ENCODE results near the gene FGFR3.

The FGFR3 gene

GRCh38 chr4:1796486-1797204 is 3.6 kb downstream of the FGFR3 start:
- no peaks in the 10 kb centered on the region for H3K9me3 Mint-ChIP-seq
- H3K4me3 Mint-ChIP-seq, result no peak overlapping the region
- no peak for DNase-seq
- no peak overlapping the region for H3K27ac Mint-ChIP-seq
- no peaks in the 10 kb centered on the region for H3K36me3 Mint-ChIP-seq (ENCODE audit: low read depth)
- H3K4me1 Mint-ChIP-seq (ENCODE audit: low read depth), result no peaks in the 10 kb centered on the region
- H3K27me3 Mint-ChIP-seq, result peaks cover 32% of the 10 kb centered on the region

GRCh38 chr4:1797298-1797860 is 4.3 kb downstream of the FGFR3 start:
- Mint-ChIP-seq H3K4me3 (no peak overlapping the region), H3K36me3 (ENCODE audit: low read depth) (no peaks in the 10 kb centered on the region), H3K9me3 (no peaks in the 10 kb centered on the region), H3K4me1 (ENCODE audit: low read depth) (no peaks in the 10 kb centered on the region), H3K27me3 (peaks cover 32% of the 10 kb centered on the region), H3K27ac (no peak overlapping the region)
- DNase-seq, result no peak

- peaks cover 32% of the 10 kb centered on the region for H3K27me3 Mint-ChIP-seq
- no peak for DNase-seq
- no peaks in the 10 kb centered on the region for H3K4me1 Mint-ChIP-seq (ENCODE audit: low read depth)
- no peaks in the 10 kb centered on the region for H3K9me3 Mint-ChIP-seq
- H3K4me3 Mint-ChIP-seq, result no peak overlapping the region
- no peaks in the 10 kb centered on the region for H3K36me3 Mint-ChIP-seq (ENCODE audit: low read depth)
- no peak overlapping the region for H3K27ac Mint-ChIP-seq
Measured at GRCh38 chr4:1797861-1798579, 4.9 kb downstream of the FGFR3 start.

- H3K27me3 Mint-ChIP-seq, result peaks cover 32% of the 10 kb centered on the region
Measured at GRCh38 chr4:1798580-1799386, 5.7 kb downstream of the FGFR3 start.

GRCh38 chr4:1799387-1800375 is 6.6 kb downstream of the FGFR3 start:
- Mint-ChIP-seq H3K36me3 (ENCODE audit: low read depth) (no peaks in the 10 kb centered on the region), H3K4me1 (ENCODE audit: low read depth) (no peaks in the 10 kb centered on the region), H3K27ac (no peak overlapping the region), H3K27me3 (peaks cover 30% of the 10 kb centered on the region), H3K4me3 (no peak overlapping the region), H3K9me3 (no peaks in the 10 kb centered on the region)
- no peak for DNase-seq

More at GRCh38 chr4:1798580-1799386, 5.7 kb downstream of the FGFR3 start:
- Mint-ChIP-seq H3K4me1 (ENCODE audit: low read depth) (no peaks in the 10 kb centered on the region), H3K9me3 (no peaks in the 10 kb centered on the region), H3K36me3 (ENCODE audit: low read depth) (no peaks in the 10 kb centered on the region), H3K4me3 (no peak overlapping the region), H3K27ac (no peak overlapping the region)
- no peak for DNase-seq

GRCh38 chr4:1800805-1801204 is 7.7 kb downstream of the FGFR3 start:
- Mint-ChIP-seq H3K36me3 (ENCODE audit: low read depth) (no peaks in the 10 kb centered on the region), H3K4me1 (ENCODE audit: low read depth) (no peaks in the 10 kb centered on the region), H3K9me3 (no peaks in the 10 kb centered on the region), H3K27ac (no peak overlapping the region), H3K27me3 (peaks cover 26% of the 10 kb centered on the region), H3K4me3 (no peak overlapping the region)
- DNase-seq, result no peak

GRCh38 chr4:1801286-1801958 is 8.3 kb downstream of the FGFR3 start:
- Mint-ChIP-seq H3K36me3 (ENCODE audit: low read depth) (no peaks in the 10 kb centered on the region), H3K9me3 (no peaks in the 10 kb centered on the region), H3K27ac (no peak overlapping the region), H3K4me1 (ENCODE audit: low read depth) (no peaks in the 10 kb centered on the region), H3K4me3 (no peak overlapping the region), H3K27me3 (peaks cover 20% of the 10 kb centered on the region)
- no peak for DNase-seq

GRCh38 chr4:1802151-1802715 is 9.1 kb downstream of the FGFR3 start:
- no peak overlapping the region for H3K27ac Mint-ChIP-seq
- H3K27me3 Mint-ChIP-seq, result peaks cover 14% of the 10 kb centered on the region
- H3K9me3 Mint-ChIP-seq, result no peaks in the 10 kb centered on the region
- H3K36me3 Mint-ChIP-seq (ENCODE audit: low read depth), result no peaks in the 10 kb centered on the region
- H3K4me3 Mint-ChIP-seq, result no peak overlapping the region
- DNase-seq, result no peak
- no peaks in the 10 kb centered on the region for H3K4me1 Mint-ChIP-seq (ENCODE audit: low read depth)

- Mint-ChIP-seq H3K9me3 (no peaks in the 10 kb centered on the region), H3K27me3 (peaks cover 14% of the 10 kb centered on the region), H3K27ac (no peak overlapping the region), H3K4me3 (no peak overlapping the region), H3K4me1 (ENCODE audit: low read depth) (no peaks in the 10 kb centered on the region), H3K36me3 (ENCODE audit: low read depth) (no peaks in the 10 kb centered on the region)
- no peak for DNase-seq
Measured at GRCh38 chr4:1802720-1803522, 9.8 kb downstream of the FGFR3 start.

- H3K4me1 Mint-ChIP-seq (ENCODE audit: low read depth), result no peaks in the 10 kb centered on the region
- H3K9me3 Mint-ChIP-seq, result no peaks in the 10 kb centered on the region
- no peaks in the 10 kb centered on the region for H3K36me3 Mint-ChIP-seq (ENCODE audit: low read depth)
- no peak overlapping the region for H3K27ac Mint-ChIP-seq
- no peak for DNase-seq
- no peak overlapping the region for H3K4me3 Mint-ChIP-seq
- H3K27me3 Mint-ChIP-seq, result peaks cover 10% of the 10 kb centered on the region
Measured at GRCh38 chr4:1803523-1804423, 10.7 kb downstream of the FGFR3 start.

GRCh38 chr4:1804638-1805492 is 11.8 kb downstream of the FGFR3 start:
- H3K36me3 Mint-ChIP-seq (ENCODE audit: low read depth), result no peaks in the 10 kb centered on the region
- DNase-seq, result no peak
- H3K9me3 Mint-ChIP-seq, result no peaks in the 10 kb centered on the region
- no peak overlapping the region for H3K27ac Mint-ChIP-seq
- no peaks in the 10 kb centered on the region for H3K4me1 Mint-ChIP-seq (ENCODE audit: low read depth)
- H3K4me3 Mint-ChIP-seq, result no peak overlapping the region
- peaks cover 4% of the 10 kb centered on the region for H3K27me3 Mint-ChIP-seq
